IPS DF 4.7 (cell line): ENCODE data around the gene LRRC4B.

Experiments used
- DNase-seq: peaks from one replicate; pipeline ENCODE4 v3.0.0-alpha.2; 2013; ENCODE audit warnings: low spot score; ENCODE audit errors: extremely low read depth

Gene LRRC4B

GRCh38 chr19:50505856-50506611 lies 62.2 kb downstream of the LRRC4B start:
- DNase-seq: no peak

- DNase-seq: no peak
Observed at GRCh38 chr19:50501568-50502475, 66.4 kb downstream of the LRRC4B start.

DNA sequence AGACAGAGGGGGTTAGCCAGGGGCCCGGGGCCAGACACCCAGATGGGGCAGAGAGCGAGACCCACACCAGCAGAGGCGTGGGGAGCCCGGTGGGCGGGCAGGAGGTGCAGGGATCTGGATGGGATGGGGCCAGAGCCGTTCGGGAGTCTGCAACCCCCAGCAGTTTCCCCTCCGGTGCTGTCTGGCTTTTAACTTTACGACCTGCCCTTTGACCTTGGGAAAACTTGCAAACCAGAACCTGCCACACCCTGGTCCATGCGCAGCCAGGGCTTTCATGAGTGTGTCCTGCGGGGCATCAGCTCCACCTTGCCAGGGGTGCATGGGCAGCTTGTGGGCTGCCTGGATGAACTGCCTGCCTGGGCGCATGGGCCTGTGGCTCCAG lies 67.1 kb downstream of the LRRC4B start:
- DNase-seq: no peak

- DNase-seq: no peak
Observed at GRCh38 chr19:50500753-50501151, 67.5 kb downstream of the LRRC4B start.

- no peak for DNase-seq
Observed at GRCh38 chr19:50500060-50500752, 68.0 kb downstream of the LRRC4B start.

GRCh38 chr19:50498219-50499056 lies 69.8 kb downstream of the LRRC4B start:
- no peak for DNase-seq

DNA sequence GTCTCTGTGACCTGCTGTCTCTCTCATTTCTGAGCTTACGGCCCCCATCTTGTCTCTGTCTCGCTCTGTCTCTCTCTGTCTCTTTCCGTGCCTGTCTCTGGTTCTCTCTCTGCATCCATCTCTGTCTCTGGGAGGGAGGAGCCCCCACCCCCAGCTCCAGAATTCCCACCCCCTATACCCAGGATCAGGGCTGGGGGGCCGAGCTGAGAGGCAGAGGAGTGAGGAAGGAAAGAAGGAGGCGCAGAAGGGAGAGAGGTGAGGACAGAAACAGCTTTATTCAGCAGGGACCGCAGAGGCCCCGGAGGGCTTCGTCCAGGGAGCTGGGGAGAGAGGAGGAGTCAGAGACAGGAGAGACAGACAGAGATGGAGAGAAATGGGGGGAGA lies 71.2 kb downstream of the LRRC4B start:
- no peak for DNase-seq

DNA sequence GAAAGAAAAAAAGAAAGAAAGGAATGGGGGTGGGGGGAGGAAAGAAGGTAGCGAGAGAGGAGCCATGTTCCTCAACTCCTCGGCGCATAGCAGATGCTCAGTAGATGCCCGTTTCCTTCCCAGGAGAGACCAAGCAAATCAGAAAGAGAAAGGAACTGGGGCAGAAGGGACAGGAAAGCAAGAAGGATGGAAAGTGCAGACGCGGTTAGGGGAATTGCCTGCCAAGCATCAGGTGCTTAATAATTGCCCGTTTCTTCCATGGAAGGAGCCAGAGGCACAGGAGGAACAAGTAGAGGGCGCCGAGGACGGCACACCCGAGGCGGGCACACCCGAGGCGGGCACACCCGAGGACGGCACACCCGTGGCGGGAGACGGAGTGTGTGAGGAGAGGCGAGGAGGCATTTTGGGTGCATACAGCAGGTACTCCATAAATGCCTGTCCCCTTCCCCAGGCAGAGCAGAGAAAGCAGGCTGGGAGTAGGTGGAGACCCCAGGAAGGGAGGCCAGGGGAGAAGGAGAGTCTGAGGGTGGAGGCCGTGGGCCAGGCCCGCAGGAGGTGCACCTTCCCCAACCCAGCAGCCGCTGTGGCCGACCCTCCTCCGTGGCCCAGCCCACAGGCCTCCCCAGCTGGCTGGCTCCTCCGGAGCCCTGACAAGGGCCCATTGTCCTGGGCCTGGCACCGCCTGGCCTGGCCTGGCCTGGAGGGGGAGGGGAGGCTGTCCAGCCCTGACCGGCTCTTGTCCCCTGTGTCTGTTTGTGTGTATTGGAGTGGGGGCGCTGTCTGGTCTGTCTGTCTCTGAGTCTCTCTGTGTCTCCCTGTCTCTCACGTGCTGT lies 71.8 kb downstream of the LRRC4B start:
- no peak for DNase-seq

DNA sequence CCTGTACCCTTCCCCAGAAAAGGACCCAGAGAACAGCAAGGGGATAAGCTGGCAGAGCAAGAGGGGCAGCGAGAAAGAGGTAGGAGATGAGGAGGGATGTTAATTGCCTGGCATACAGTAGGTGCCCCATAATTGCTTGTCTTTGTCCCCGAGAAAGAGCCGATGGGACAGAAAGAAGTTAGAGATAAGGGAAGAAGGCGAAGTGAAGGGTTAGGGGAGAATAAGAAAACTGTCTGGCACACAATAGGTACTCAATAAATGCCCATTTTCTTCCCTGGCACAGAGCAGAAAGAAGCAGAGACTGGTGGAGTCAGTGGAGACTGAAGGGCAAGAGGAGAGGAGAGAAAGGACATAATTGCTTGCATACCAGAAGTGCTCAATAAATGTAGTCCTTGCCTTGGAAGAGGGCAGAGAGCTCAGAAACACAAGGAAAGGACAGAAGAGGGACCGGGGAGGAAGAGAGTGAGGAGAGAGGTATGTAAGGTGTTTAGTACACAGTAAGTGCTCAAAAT lies 73.2 kb downstream of the LRRC4B start:
- no peak for DNase-seq

GRCh38 chr19:50494186-50495019 lies 73.8 kb downstream of the LRRC4B start:
- DNase-seq: no peak

DNA sequence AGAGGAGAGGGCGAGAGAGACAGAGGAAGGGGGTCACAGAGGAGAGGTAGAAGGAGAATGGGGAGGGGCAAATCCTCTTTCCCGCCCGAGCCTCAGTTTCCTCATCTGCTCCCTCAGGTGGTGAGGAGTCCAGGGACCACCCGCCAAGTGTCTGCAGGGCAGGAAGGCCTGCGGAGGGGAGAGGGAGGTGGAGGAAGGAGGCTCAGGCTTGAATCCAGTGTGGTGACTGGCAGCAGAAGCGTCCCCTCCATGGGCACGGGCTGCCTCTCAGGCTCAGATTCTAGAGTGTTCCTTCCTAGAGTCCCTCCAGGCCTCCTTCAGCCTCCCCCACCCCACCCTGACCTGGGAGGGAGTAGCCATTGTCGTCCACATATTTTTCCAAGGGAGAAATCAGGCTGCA lies 75.1 kb downstream of the LRRC4B start:
- no peak for DNase-seq

- DNase-seq: no peak
Observed at GRCh38 chr19:50492303-50493052, 75.8 kb downstream of the LRRC4B start.

- DNase-seq: no peak
Observed at GRCh38 chr19:50490991-50491472, 77.2 kb downstream of the LRRC4B start.

GRCh38 chr19:50490411-50490811 lies 77.8 kb downstream of the LRRC4B start:
- DNase-seq: no peak

DNA sequence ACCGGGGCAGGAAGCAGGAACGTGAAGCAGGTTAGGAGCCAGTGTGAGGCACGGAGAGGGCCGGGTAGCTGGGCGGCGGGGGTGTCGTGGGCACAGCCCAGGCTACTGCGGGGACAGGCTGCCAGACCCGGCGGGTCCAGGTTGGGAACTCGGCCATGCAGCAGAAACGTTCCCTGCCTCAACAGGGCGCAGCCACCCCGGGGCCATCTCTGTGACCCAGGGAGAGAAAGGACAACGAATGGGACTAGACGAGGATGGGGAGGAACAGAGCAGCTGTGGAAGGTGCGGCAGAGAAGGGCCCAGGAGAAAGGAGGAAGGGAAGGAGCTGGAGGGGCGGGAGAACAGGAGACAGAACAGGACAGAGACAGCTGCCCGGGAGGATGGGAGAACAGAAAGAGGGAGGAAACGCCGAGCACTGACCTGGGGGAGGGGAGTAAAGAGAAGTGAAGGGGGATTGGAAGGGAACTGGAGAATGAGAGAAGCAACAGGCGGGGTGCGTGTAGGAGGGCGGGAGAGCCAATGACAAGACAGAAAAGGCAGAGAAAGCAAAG lies 78.7 kb downstream of the LRRC4B start:
- no peak for DNase-seq

DNA sequence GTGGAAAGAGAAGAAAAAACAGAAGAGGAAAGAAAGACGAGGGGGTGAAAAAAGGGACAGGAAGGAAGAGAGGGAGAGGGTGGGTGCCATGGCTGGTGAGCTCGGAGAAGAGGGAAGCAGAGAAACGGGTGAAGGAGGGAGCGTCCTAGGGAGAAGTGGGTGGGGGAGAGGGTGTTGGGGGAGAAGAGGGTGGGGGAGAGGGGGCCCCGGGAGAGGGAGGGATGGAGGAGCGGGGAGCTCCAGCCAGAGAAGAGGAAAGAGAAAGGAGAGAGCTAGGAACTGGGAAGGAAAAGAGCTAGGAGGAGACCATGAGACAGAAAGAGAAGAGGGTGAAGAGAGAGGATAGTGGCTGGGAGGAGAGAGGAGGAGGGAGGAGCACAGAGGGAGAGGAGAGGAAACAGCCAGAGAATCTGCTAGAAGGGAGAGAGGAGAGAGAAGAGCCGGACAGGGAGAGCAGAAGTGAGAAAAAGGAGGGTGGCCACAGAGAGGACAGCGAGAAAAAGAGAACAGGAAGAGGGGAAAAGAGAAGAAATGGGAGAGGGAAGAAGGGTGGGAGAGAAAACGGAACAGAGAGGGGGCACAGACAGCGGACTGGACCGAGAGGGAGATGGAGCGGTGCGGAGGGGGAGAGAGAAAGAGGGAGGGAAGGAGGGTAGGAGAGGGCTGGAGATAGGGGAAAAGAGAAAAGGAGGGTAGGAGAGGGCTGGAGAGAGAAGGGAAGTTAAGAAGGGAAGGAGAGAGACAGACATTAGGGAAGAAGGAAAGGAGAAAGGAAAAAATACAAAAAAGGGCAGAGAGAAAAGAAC lies 79.6 kb downstream of the LRRC4B start:
- no peak for DNase-seq
